Measurements from ENCODE around the gene RIMKLB.
A peak's percentile ranks its signal among the peaks of the same experiment; 100 is the strongest.

Gene RIMKLB

DNA sequence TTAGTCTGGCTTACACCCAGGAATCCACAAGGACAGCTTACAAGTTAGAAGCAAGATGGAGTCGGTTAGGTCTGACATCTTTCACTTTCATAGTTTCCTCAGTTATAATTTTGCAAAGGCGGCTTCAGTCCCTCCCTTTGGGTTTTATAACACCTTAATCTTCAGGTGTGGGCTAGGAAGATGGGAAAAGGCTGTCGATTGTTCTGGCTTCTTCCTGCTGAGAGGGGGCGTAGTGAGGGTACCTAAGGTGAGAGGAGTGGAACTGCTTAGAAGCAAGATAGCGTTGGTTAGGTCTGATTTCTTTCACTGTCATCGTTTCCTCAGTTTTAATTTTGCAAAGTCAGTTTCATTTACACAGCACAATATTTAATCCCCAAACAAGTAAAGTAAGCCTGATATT, 134.7 kb downstream of the RIMKLB start:
- peak in 35 of 42 donors; percentile 8 to 76 (median 53) for DNase-seq
- intact Hi-C loops (cut with DNase I), result no loop called here

Data from head of caudate nucleus (tissue), 42 donors.